ENCODE results near the gene IGSF21.
A peak's percentile ranks its signal among the peaks of the same experiment; 100 is the strongest.

The IGSF21 gene

DNA sequence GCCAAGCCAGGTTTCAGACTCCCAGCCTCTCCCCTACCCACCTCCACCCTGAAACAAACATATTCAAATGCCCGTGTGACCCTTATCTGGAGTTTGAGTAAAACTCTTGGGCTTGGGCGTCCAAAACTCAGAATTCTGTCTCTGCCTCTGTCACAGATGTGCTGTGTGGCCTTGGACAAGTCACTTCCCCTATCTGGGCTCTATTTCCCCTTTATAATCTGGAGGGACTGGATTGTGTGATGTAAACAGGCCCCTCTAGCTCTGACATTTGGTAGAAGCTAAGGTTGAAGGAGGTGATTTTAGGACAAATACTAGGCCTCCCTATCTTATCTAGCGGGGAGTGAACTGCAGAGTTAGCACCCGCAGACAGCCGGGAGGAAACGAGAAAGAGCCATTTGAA, 67.5 kb downstream of the IGSF21 start:
- peak overlapping the region; percentile 31; the same call in 1 of the 2 replicates for H3K27ac ChIP-seq
- TF ChIP-seq ZFX (IDR thresholded peaks at IDR 0.05): no peak
- TF ChIP-seq, protein P1, sequence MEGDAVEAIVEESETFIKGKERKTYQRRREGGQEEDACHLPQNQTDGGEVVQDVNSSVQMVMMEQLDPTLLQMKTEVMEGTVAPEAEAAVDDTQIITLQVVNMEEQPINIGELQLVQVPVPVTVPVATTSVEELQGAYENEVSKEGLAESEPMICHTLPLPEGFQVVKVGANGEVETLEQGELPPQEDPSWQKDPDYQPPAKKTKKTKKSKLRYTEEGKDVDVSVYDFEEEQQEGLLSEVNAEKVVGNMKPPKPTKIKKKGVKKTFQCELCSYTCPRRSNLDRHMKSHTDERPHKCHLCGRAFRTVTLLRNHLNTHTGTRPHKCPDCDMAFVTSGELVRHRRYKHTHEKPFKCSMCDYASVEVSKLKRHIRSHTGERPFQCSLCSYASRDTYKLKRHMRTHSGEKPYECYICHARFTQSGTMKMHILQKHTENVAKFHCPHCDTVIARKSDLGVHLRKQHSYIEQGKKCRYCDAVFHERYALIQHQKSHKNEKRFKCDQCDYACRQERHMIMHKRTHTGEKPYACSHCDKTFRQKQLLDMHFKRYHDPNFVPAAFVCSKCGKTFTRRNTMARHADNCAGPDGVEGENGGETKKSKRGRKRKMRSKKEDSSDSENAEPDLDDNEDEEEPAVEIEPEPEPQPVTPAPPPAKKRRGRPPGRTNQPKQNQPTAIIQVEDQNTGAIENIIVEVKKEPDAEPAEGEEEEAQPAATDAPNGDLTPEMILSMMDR (conservative IDR thresholded peaks at IDR 0.05): no peak

DNA sequence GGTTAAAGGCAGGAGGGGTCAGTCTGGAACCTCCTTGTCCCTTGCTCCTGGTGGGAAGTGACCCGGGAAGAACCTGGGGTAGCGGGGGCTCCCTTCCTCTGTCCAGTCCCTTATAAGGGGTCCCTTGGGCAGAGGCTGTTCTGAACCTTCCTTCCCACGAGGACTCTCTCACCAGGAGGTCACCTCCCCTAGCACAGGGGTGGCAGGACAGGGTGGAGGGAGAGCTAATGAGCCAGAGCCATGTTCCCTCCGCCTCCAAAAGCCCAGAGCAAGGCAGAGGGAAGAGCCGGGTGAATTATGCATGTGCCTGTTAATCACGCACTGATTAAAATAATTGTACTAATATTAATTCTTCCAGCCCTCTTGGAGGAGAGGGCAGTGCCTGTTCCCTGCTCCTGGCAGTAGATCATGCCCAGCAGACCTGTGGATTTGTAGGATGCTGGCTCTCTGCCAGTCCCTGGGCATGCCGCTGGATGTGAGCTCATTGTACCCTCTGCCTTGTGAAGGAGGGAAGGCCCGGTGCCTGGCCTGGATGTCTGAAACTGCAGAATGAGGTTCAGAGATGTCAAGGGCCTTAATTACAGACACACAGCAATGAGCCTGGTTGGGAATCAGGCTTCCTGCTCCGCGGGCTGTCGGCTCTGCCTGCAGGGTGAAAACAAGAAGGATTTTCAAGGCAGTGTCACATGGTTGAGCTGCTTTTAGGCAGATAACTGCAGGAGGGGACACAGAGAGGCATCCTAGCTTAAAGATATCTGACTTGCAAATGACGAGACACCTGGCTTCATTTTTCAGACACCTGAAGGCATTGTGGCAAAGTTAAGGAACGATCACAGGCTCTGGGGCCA, 68.2 kb downstream of the IGSF21 start:
- TF ChIP-seq ZFX (IDR thresholded peaks at IDR 0.05): no peak
- TF ChIP-seq, protein P1 (conservative IDR thresholded peaks at IDR 0.05): no peak
- H3K27ac ChIP-seq: peak overlapping the region; percentile 31

DNA sequence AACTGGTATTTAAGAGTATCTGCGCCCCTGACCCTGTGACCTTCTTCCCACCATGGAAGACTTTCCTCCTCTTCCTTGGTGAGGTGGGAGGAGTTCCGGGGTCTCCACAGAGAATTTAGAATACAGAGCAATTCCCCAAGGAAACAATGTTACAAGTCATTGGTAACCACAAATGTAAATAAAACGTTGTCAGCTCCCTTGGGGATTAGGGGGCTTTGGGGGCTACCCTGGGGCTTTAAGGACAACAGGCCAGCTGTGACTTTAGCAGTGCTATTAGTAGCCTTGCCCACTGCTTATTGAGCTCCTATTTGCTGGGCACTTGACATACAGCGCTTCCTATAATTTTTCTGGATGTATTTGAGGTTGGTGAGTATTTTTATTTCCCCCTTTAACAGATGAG, 69.0 kb downstream of the IGSF21 start:
- TF ChIP-seq, protein P1 (conservative IDR thresholded peaks at IDR 0.05): no peak
- TF ChIP-seq ZFX (IDR thresholded peaks at IDR 0.05): no peak
- no peak overlapping the region for H3K27ac ChIP-seq

DNA sequence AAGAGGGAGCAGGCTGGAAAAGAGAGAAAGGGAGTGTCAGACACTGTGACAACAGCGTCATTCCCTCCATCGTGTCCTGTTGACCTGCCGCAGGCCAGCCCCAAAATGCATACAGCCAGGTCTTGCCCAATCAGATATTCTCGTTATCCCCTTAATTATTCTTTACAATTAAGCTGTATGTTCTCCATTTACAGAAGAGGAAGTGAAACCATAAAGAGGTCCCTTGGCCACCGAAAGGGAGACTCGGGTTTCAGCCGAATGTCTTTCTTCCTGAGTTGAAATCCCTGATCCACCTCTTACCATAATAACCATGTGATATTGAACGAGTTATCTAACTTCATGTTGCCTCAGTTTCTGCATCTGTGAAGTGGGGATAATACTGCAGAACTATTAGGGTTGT, 70.5 kb downstream of the IGSF21 start:
- TF ChIP-seq, protein P1 (conservative IDR thresholded peaks at IDR 0.05): no peak
- no peak for TF ChIP-seq ZFX (IDR thresholded peaks at IDR 0.05)
- H3K27ac ChIP-seq: no peak overlapping the region

DNA sequence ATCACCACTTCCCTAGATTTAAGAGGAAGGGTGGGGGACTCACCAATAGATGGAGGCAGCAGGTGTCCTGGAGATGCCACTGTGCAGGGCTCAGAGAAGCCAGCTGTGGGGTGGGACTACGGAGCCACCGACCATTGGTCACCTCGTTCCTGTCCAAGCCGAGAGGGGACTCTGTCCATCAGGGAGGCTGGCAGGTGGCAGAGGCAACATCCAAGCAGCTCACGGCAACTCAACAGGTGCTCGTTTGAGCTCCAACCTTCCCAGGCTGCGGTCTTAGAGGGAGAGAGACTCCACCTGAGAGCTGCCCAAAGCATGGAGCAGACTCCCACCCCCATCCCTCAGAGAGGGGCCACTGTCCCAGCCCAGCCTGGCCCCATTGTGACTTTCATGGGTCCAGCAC, 71.4 kb downstream of the IGSF21 start:
- no peak overlapping the region for H3K27ac ChIP-seq
- TF ChIP-seq, protein P1 (conservative IDR thresholded peaks at IDR 0.05): no peak
- no peak for TF ChIP-seq ZFX (IDR thresholded peaks at IDR 0.05)

DNA sequence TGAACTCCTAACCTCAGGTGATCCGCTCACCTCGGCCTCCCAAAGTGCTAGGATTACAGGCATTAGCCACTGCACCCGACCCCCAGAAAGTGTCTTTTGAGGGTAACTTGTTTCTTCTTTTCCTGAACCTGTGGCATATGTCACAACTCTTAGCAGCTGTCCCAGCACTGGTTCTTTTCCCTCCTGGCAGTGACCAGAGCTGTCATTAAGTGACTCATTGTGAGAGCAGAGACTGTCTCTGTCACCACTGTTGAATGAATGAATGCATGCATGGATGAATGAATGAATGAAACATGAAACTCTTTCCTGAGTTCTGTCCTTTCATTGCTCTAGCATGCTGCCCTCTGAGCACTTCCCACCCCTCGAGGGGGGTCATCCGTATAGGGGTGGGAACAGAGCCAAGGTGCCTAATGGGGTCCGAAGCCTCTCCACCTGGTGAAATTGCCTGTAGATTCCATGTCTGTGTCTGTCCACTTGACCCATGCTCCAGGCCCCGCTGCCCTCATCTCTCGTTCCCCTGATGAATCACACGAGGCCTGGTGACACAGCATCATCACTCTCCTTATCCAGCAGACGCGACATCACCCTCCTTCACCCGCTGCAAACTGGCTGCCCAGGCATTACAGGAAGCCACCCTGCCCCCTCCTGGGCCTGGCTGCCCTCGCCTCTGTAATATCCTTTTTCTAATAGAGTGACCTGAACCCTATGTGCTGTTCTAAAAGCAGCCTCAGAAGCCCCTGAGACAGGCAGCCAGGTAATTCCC, 75.0 kb downstream of the IGSF21 start:
- no peak overlapping the region for H3K27ac ChIP-seq

More for the DNA sequence above, 75.0 kb downstream of the IGSF21 start:
- TF ChIP-seq, protein P1 (conservative IDR thresholded peaks at IDR 0.05): no peak
- TF ChIP-seq ZFX (IDR thresholded peaks at IDR 0.05): no peak
